ENCODE results near the gene NUDT7.

NUDT7 gene

GRCh38 chr16:77729951-77730350 is 7.6 kb downstream of the NUDT7 start:
- DNase-seq = no peak

- no peak for DNase-seq
These were observed 10.1 kb downstream of the NUDT7 start for GRCh38 chr16:77732241-77732946.

GRCh38 chr16:77736879-77737278 is 14.6 kb downstream of the NUDT7 start:
- DNase-seq = no peak

- no peak for DNase-seq
These were observed 16.6 kb downstream of the NUDT7 start for GRCh38 chr16:77738706-77739558.

- DNase-seq = no peak
These were observed 17.2 kb downstream of the NUDT7 start for GRCh38 chr16:77739559-77739892.

GRCh38 chr16:77744141-77744540 is 21.8 kb downstream of the NUDT7 start:
- no peak for DNase-seq

GRCh38 chr16:77745972-77746371 is 23.7 kb downstream of the NUDT7 start:
- DNase-seq = no peak

- DNase-seq = no peak
These were observed 26.2 kb downstream of the NUDT7 start for GRCh38 chr16:77748421-77749005.

- no peak for DNase-seq
These were observed 27.1 kb downstream of the NUDT7 start for GRCh38 chr16:77749415-77749814.

GRCh38 chr16:77758046-77758445 is 35.7 kb downstream of the NUDT7 start:
- DNase-seq = no peak

GRCh38 chr16:77758508-77758907 is 36.2 kb downstream of the NUDT7 start:
- DNase-seq = no peak

- DNase-seq = no peak
These were observed 36.9 kb downstream of the NUDT7 start for GRCh38 chr16:77759201-77759600.

GRCh38 chr16:77759821-77760220 is 37.5 kb downstream of the NUDT7 start:
- no peak for DNase-seq

GRCh38 chr16:77760800-77761199 is 38.5 kb downstream of the NUDT7 start:
- DNase-seq = no peak

GRCh38 chr16:77761204-77761603 is 38.9 kb downstream of the NUDT7 start:
- no peak for DNase-seq

- DNase-seq = no peak
These were observed 39.9 kb downstream of the NUDT7 start for GRCh38 chr16:77762262-77762661.

- no peak for DNase-seq
These were observed 41.7 kb downstream of the NUDT7 start for GRCh38 chr16:77763994-77764393.

GRCh38 chr16:77767211-77767610 is 44.9 kb downstream of the NUDT7 start:
- no peak for DNase-seq

- DNase-seq = no peak
These were observed 45.5 kb downstream of the NUDT7 start for GRCh38 chr16:77767826-77768225.

- DNase-seq = no peak
These were observed 53.9 kb downstream of the NUDT7 start for GRCh38 chr16:77775911-77776909.

- no peak for DNase-seq
These were observed 55.4 kb downstream of the NUDT7 start for GRCh38 chr16:77777745-77778144.

- DNase-seq = no peak
These were observed 58.1 kb downstream of the NUDT7 start for GRCh38 chr16:77780378-77780837.

- DNase-seq = no peak
These were observed 58.8 kb downstream of the NUDT7 start for GRCh38 chr16:77781091-77781490.

Data from femur (tissue), 1 donor.